T-helper 9 cell (primary cell): ENCODE results near the gene TYSND1.
"Not testable (repeated sequence)": the region's sequence is repeated elsewhere in the genome, so short reads cannot be mapped to it uniquely, and the experiment has no call there.

ENCODE experiments used
- DNase-seq: peaks from one replicate; pipeline ENCODE4 v3.0.0-alpha.2; 2020
- total RNA-seq, 2 donors: gene quantifications; one replicate each; lab custom pipeline; 2026; lab: John Stamatoyannopoulos, UW

Gene TYSND1, protein sequence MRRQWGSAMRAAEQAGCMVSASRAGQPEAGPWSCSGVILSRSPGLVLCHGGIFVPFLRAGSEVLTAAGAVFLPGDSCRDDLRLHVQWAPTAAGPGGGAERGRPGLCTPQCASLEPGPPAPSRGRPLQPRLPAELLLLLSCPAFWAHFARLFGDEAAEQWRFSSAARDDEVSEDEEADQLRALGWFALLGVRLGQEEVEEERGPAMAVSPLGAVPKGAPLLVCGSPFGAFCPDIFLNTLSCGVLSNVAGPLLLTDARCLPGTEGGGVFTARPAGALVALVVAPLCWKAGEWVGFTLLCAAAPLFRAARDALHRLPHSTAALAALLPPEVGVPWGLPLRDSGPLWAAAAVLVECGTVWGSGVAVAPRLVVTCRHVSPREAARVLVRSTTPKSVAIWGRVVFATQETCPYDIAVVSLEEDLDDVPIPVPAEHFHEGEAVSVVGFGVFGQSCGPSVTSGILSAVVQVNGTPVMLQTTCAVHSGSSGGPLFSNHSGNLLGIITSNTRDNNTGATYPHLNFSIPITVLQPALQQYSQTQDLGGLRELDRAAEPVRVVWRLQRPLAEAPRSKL
- total RNA-seq: 29.0 to 48.1 reads per million in 2 donors

DNA sequence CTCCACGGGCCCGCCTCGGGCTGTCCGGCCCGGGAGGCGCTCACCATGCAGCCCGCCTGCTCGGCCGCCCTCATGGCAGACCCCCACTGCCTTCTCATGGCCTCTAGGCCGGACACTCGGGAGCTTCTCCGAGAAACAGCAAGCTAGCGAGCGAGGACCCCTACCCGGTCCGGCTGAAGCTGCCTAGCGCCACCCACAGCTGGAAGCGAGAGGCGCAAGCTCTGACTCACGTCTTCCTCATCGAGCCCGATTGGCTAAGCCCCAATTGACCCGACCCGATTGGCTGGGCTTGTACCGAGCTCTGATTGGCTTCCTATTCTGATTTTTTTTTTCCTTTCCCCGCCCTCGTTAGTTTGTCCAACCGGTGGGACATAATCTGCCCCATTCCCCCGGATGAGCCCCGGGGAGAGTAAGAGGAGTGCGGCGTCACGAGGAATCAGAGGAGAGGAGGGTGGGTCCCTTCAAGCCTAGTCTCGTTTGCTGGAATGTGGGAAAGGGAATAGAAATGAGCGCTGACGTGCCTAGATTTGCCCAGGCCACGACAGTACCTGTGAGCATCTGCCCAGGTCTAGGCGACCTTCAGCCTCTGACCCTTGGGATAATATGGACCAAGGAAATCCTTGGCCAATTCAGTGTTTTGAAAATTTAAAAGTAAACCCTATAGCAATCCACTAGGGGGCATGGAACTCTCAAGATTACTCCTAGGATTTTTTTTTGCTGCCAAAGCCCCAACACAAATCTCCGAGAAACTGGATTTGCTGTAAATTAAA, at the start of gene TYSND1:
TSS of gene TYSND1 (minus strand) at position 212 of the 770 bp plus-strand sequence. CDS start at position 98, 114 bp downstream.
- peak; percentile 85 for DNase-seq

DNA sequence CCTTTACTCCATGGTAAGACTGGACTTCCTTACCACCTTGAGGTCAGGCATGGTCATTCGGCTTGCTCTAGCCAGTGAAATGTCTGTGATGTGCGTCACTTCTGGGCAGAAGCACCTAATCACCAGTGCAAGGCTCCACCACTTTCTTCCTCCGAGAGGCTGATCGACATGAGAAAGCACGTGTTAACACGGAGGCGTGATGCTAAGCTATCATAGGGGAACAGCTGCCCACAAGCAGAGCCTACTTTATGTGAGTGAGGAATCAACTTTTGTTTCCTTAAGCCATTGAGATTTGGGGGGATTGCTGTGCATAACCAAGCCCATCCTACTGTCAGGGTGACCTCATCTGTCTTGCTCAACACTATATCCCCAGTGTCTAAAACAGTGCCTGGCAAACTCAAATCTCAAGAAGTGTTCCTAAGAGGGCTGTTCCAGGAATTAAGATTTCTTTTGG, 46.9 kb upstream of the TYSND1 start:
- no peak for DNase-seq

DNA sequence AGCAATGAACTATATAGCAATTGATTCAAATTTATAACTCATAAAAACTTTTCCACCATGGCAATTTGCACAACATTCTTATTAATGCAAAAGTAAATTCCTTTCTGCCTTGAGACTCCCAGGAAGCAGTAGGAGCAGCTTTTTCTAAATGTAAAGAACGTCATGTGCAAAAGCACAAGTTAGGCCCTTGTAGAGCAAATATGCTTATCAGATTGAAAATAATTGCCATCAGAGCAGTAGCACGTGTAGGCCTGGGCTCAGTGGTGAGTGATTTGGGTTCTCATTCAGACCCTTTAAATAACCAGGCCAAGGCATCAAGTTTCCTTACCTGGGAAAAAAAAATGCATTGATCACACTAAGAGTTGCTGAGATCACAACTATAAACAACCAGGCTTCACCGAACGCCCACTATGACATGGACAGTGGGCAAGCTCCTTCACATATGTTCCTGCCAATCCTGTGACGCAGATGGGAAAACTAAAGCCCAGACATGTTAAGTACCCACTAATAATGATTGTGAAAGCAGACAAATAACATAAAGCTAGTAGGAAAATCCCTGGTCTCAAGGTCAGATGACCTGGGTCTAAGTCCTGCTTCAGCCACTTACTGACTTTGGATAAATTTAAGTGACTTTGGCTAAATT, 45.9 kb upstream of the TYSND1 start:
- DNase-seq: no peak

DNA sequence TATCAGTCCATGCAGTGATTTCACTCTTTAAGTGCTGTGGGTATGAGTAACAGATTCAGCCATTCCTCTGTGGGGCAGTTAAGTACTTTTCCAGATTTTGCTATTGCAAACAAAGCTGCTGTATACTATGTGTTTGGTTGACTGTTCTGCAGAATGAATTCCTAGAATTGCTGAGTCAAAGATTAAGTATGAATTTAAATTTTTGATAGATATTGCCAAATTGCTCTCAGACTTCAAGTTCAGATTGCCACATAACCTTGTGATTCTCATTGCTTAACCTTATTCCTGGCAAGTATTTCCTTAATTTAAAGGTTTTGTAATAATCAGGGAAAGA, 45.4 kb upstream of the TYSND1 start:
- no peak for DNase-seq

DNA sequence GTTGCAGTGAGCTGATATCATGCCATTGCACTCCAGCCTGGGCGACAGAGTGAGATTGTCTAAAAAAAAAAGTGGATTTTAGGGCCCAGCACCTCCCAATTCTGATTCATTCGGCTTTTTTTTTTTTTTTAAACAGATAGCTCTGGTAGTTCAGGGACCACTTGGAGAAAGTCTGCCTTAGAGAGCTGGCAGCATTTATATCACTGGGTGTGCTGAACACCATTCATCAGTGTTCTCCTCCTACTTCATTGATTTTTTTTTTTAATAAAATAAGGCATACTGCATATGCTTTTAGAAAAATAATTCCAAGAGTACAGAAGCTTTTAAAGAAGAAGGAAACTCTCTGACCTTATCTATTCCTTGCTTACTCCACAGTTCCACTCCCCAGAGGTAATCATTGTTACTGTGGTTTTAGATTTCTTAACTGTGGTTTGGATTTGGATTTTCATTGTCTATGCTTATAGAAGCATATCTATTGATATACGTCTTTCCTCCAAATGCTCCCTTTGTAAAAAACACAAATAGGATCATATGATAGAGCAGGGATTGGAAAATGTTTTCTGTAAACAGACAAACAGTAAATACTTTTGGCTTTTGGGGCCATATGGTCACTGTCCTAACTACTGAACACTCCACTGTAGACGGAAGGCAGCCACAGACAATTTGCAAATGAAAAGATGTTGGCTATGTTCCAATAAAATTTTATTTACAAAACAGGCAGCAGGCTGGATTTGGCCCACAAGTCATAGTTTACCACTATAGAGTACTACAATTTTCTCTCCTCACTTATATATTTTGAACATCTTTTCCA, 44.9 kb upstream of the TYSND1 start:
- DNase-seq: no peak

DNA sequence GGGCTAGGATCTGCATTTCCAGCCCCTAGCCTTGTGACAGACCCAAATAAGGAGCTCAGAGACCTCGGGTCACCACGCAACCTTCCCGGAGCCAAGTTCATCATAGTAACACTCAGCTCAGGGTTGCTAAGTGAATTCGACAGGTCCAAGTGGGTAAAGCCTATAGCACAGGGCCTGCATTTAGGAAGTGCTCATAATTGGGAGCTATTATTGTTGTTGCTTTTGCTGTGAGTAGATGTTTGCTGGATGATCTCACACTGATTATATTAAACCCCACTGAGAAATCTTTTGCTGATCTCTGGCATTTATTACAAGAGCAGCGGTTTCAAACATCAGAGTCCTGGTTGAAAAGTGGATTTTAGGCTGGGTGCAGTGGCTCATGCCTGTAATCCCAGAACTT, 44.1 kb upstream of the TYSND1 start:
- DNase-seq: no peak

DNA sequence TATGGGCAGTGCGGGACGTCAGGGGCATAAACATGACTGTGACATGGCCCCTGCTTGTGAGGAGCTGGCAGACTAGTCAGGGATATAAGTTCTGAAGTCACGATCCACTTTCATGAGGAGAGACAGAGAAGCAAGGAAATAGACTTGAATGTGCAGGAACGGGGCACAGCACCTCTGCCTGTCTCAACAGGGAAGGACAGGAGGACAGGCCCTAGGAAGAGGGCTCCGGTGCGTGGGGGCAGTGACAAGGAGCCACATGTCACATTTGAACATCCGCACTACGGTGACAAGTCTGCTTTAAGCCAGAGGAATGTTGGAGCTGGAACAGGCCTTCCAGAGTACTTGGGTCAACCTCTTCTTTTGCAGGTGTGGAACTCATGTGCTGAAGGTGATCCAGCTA, 43.6 kb upstream of the TYSND1 start:
- no peak for DNase-seq

DNA sequence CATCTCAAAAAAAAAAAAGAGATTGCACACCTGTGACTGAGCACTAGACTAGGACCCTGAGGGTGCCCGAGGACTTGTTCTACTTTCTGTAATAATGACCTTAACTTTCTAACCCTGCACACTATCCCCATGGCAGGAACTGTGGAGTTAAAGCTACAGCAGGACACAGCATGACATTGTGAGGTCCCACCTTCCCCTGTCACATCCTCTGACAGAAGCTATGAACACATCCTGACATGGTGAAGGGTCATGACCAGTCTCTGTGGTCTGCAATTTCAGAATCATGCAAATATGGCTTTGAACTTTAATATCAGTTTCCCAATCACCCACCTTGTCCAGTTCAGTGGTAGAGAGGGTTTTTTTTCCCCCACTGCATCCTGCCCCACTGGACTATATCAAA, 42.3 kb upstream of the TYSND1 start:
- no peak for DNase-seq

DNA sequence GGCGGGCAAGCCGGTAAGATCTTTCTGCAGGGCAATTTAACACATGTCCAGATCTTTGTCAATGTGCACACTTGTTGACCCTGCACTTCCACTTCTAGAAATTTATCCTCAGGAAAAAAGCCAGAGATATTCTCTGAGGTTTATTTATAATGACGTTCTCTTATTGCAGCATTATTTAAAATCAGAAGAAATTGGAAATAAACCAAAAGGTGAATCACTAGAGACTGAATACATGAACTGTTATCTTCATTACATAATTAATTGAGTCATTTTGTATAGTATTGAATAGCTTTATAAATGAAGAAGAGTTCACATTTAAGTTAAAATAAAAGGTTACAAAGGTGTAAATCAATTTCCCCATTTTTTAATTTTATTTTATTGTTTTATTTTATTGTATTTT, 40.1 kb upstream of the TYSND1 start:
- DNase-seq: no peak

DNA sequence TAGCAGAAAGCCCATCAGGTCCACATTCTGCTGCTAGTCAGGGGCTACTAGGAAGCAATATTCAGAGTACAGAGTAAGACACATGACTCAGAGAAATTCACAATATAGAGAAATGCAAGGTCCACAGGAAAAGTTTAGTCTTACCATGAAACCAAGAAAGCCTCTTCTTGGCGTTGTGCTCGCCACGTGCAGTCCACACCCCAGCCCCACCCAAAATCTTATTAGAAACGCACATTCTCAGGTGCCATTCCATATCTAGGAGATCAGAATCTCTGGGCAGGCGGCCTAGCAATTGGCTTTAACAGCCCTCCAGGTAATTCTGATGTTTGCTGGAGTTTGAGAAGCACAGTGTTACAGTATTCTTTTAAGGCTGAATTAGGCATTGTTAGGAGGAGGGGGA, 39.6 kb upstream of the TYSND1 start:
- no peak for DNase-seq

DNA sequence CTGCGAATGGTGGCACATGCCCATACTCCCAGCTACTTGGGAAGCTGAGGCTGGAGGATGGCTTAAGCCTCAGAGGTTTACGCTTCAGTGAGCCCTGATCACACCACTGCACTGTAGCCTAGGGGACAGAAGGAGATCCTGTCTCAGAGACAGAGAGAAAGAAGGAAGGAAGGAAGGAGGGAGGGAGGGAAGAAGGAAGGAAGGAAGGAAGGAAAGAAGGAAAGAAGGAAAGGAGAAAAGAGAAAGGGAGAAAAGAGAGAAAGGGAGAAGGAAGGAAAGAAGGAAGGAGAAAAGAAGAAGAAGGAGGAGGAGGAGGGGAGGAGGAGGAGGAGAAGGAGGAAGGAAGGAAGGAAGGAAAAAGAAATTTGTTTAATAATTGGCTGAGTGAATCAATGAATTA, 36.8 kb upstream of the TYSND1 start:
- no peak for DNase-seq

DNA sequence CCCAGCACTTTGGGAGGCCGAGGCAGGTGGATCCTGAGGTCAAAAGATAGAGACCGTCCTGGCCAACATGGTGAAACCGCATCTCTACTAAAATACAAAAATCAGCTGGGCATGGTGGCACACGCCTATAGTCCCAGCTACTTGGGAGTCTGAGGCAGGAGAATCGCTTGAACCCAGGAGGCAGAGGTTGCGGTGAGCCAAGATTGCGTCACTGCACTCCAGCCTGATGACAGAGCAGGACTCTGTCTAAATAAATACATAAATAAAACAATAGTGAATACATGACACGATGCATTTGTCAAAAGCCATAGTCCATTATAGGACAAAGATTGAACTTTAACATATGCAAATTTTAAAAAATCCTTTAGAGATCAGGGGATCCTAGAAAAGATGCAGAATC, 32.7 kb upstream of the TYSND1 start:
- DNase-seq: not testable (repeated sequence)

DNA sequence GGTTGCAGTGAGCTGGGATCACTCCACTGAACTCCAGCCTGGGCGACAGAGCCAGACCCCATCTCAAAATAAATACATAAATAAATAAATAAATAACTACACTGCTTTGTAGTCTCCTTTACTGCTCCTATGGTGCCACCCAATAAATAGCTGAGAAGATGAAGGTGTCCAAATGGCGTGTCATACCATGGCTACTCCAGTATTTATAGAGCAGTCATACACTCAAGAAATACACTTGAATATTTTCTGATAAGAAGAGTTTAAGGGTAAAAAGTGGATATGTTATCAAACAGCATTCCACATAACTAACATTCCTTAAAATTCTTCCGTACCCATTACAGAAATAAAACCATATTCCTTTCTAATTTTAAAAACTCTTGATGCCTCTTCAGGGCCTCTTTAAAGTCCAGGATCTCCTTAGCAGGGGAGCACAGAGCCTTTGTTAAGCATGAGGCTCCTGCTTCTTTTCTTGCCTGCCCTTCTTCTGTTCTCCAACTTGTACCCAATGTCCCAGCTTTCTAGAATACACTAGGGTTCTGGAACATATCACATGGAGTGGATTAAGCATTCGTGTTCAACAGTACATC, 31.7 kb upstream of the TYSND1 start:
- no peak for DNase-seq

DNA sequence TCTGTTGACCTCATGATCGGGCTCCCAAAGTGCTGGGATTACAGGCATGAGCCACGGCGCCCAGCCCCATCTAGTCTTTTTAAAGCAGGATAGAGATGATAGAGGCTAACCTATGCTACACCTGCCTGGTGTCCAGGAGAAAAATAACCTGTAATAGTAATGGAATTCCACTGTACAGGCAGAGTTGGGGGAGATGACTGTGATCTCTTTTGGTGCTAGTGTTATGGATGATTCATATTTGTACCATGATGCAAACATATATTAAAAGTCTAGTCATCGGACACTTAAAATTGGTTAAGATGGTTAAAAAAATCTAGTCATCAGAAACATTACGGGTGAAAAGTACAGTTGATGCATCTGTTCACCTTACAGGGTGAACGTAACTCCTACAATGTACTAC, 29.9 kb upstream of the TYSND1 start:
- no peak for DNase-seq

DNA sequence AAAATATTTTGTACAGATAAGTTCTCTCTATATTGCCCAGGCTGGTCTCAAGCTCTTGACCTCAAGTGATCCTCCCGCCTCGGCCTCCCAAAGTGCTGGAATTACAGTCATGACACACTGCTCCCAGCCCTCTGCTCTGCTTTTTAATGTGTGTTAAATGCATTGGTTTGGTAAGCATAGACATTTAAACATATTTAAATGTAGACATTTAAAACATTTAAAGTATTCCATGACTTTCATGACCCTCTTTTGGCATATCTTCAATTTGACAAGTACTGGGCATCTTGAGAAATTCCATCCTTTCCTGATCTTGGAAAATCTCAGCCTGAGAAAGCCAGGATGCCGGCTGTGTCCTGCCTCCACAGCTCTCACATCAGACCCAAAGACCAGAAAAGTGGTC, 29.0 kb upstream of the TYSND1 start:
- DNase-seq: no peak

DNA sequence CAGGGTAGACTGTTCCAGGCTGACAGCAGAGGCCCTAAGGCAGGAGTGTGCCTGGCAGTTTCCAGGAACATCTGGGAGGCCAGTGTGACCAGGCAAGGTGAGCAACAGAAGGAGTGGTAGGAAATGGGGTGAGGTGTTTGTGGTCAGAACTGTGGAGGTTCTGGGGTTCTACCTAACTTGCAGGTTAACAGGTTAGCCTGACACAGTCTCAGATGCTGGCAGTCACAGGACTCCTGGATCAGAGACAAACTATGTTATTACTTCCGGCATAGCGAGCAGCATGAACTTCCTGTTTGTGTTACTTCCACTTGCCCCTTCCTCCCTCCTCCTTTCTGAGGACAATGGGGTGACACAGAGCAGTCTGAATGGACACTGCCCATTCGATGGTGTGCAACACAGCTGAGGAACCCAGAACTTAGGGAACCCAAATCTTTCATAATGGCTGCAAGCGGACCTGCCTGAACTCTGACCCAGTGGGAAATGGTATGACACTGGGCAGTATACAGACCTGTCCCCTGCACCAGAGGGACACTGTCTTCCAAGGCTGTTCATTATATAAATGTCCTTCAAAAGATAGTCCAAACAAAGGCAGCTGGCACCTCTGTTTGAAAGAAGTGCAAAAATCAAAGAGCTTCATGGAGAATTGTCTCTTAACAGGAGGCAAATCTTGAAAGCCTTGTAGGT, 27.7 kb upstream of the TYSND1 start:
- DNase-seq: peak; percentile 7

DNA sequence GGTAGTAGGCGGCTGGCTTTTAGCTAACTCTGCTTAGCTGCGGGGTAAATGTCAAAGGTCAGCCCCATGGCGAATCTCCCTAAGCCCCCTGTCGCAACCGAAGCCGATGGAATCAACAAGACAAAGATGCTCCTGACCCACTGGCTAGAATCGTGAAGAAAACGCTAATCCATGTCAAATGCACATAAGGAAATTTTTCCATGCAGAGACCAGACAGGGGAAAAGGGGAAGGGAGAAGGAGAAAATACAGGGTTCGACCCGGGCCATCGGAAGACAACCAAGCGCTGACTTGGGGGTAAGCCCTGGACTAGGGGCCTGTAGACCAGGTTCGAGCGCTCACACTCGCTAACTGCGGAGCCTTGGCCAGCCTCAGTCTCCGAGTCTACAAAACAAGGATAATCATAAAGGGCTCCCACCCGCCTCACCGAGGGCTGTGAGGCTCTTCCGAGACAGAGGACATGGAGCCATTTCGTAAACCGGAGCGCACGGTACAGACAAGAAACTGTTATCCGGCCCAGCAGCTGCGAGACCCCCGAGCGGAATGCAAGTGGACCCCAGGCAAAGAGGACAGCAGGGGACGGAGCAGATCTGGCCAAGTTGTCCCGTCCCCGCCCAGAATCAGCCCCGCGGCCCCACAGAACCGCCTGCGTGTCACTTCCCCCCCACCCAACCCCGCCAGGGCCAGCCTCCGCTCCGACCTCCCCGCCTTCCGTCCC, 23.3 kb upstream of the TYSND1 start:
- no peak for DNase-seq

DNA sequence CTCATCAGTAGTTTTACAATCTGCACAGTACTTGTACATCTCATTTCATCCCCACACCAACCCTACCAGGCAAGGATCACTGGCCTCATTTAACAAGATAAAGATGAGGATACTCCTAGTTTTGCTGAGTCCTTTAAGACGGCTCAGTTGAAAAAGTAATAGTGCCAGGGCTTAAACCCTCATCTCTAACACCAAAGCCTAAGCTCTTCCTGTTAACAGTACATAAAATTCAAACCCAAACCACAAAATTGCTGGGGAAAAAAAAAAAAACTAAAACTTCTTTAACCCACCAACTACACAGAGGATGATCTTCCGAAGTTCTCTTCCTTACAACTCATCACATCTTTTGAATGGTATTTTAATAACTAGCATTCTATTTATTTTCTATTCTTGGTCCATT, 22.5 kb upstream of the TYSND1 start:
- DNase-seq: no peak

DNA sequence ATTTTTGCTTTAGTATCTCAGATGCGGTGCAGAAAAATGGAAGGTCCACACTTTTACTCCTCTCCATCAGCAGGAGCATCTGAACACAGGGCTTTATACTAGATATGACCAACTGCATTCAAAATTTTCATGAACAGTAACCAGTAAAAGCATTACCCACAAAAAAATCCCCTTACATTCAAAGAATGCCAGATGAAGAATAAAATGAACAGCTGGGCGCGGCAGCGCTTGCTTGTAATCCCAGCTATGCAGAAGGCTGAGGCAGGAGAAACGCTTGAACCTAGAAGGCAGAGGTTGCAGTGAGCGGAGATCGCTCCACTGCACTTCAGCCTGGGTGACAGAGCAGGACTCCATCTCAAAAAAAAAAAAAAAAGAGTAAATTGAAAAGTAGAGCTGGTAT, 20.7 kb upstream of the TYSND1 start:
- no peak for DNase-seq

DNA sequence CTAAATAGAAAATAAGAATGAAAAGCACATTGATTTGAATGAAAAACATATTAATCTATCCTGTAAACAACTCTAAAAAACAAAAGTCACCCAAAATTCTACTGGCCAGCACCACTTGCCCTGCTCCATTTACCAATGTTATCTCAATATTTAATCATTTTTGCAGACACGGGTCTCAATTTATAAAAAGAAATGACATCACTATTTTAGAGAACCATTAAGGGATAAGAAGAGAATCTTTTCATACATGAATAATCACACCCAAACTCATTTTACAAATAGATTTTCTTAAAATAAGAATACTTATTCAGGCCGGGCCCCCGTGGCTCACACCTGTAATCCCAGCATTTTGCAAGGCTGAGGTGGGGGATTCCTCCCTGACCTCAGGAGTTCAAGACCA, 19.9 kb upstream of the TYSND1 start:
- DNase-seq: no peak

DNA sequence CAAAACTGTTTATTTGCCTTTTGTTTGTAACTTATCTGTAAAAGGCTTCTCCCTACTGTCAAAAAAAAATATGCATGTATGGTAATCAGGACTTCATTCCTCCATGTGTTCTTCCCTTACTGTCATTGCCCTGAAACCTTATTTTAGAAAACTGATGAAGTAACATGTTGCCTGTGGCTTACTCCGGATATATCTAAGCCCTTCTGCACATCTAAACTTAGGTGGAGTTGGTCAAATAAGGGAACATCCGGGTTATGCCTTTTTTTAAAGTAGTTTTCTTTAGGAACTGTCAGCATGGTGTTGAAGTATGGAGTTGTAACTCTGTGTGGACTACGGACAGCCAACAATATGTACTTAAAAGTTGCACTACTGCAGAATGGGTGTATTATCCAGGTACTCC, 17.7 kb upstream of the TYSND1 start:
- no peak for DNase-seq
